Daoy (cell line): ENCODE data around the gene CDH15. TPM values are rescaled to one million over a fixed set of nuclear protein-coding genes. Genes with fewer than 3 reads are reported as not detected.
"Not testable (repeated sequence)": the region's sequence is repeated elsewhere in the genome, so short reads cannot be mapped to it uniquely, and the experiment has no call there.

Source experiments
- DNase-seq: peaks from one replicate; pipeline ENCODE4 v3.0.0-alpha.2; 2015; ENCODE audit warnings: low read depth
- total RNA-seq: library from RNA; depleted of rRNA; stranded (reverse); fragments of >200 nt; shearing (Covaris generic); gene quantifications from 2 replicates; pipeline ENCODE4 v1.2.3, GENCODE V29; 2014

The CDH15 gene
- total RNA-seq, 1 experiment from 2014 or later = not detected

DNA sequence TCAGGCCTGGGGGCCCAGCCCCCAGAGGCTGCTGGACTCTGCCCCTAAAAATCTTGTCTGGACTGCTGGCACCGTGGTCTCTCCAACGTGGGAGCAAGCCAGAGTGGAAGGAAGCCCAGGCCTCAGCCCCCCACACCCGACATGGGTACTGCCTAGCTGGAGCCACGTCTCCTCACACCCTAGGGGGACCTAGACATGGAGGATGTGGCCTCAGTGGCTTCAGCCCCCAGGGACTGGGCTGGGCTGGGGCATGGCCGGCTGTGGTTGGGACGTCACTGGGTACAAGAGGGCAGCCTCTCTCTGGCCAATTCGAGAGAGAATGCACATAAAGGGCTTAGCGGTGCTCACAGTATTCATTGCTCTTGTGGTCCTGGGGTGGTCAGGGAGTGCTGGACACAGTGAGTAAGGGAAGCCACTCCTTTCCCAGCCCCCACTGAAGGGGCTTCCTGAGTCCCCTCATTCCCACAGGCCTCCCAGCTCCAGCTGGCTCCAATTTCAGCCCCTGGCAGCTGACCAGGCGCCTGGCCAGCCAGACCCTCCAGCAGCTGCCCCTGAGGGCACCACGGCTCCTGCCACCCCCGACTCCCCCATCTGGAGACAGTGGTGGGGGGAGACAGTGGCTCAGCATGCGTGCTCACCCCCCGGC is 1.1 kb downstream of the CDH15 start:
- no peak for DNase-seq

DNA sequence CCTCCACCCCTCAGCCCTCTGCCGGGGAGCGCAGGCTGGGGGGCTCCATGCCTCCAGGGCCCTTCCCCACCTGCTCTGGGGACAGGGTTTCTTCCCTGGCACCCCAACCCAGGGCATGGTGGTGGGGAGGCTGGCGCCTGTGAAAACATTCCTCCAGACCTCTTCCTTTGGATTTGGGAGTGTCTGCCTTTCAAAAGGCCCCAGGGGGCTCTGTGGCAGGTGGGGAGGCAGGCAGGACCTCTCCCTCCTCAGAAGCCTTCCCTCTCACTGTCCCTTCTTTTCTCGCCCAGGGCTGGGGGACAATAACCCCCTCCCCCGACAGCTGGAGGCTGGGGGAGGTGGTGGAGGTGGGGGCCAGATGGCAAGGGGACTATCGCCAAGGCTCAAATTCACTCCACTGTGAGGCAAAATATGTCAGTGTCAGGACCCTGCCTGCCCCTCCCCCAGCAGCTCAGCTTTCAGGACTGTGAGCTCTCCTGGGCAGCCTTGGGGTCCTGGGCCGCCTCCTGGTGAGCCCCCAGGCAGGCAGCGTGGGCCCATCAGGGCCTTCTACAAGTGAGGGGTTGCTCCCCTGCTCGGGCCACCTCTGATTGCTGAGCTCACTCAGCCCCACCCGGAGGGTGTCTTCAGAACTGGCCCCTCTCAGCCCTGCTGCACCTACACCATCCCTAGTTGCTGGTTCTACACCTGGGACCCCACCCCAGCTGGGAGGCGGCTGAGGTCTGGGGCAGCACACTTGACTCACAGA is 1.8 kb downstream of the CDH15 start:
- no peak for DNase-seq

DNA sequence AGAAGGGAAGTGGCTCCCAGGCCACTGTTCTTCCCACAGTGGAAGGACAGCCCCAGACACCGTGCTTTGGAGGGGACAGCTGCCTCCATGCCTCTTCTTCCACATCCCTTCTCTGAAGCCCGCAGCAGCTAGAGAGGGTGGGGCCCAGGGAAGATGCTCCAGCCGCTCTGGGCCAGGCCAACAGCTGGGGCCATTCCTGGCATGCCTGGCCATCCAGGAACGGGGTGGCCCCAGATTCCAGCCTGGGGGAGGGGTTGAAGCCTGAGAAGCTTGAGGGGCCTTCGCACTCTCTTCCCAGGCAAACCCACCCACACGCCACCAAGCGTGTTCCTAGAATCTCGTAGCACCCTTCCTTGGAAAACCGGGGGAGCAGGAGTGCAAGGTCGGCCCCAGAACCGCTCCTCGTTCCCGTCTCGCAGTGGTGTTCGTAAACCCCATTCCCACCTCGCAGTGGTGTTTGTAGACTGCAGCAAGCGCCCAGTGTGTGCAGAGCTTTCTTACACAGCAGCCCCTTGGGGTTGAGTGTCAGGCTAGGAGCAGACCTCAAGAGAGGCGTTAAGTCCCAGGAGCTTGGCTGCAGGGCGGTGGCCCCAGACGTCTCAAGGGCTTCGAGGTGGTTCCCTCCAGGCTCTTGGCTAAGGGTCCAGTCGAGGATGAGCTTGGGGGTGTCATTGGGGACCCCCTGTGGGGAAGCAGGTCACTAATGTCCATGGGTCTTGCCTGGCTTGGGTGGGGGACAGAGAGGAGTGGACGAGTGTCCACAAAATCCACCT is 2.7 kb downstream of the CDH15 start:
- DNase-seq = no peak

DNA sequence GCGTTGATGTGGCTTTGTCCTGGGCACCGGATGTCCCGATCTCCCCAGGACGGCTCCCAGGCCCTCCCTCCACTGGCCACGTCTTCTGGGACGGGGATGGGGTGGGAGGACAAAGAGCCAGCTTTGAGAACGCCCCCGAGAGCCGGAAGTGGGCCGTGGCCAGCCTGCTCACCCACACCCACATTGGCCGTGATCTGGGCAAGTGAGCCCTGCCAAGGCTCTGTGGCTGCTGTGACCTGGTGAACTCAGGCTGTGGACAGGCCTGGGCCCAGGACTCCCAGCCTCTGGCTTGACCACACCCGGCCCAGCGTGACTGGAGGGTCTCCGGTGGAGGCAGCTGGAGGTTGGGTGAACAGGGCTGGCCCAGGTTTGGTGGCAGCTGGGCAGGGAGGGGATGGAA is 3.3 kb downstream of the CDH15 start:
- no peak for DNase-seq

DNA sequence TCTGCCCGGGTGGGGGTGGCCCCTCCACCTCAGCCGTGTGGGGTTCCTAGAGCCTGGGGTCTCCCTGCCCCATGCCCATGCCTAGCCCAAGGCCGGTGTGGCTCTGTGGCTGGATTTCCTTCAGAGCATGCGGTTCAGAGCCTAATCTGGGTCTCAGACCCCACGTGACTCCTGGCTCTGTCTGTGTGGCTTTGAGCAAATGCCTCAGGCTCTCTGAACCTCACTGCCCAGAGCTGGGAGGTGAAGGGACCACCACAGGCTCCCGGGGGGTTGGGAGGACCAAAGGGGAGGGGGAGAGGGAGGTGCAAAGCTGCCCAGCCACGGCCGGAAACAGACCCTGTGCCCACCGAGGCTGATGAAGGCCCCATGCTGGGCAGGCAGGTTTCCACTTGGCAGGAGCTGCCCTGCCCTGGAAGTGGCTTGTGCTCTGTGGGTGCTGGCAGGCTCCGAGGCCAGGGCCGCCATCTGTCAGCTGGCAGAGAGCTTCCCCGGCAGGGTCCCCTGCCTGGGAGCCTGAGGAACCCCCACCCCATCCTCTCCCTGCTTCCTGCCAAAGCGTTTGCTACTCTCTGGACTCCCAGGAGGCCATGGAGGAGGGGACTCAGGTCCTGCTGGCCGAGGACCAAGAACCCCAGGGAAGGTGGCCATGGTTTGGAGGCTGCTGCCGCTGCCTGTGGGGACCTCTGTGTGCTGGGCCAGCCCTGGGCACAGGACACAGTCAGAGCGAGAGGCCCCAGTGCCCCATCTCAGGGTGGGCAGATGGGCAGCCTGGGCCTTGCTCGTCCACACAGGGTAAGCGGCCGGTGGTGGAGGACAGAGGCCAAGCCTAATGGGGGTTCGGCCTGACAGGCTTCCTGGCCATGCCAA is 4.0 kb downstream of the CDH15 start:
- DNase-seq = no peak

DNA sequence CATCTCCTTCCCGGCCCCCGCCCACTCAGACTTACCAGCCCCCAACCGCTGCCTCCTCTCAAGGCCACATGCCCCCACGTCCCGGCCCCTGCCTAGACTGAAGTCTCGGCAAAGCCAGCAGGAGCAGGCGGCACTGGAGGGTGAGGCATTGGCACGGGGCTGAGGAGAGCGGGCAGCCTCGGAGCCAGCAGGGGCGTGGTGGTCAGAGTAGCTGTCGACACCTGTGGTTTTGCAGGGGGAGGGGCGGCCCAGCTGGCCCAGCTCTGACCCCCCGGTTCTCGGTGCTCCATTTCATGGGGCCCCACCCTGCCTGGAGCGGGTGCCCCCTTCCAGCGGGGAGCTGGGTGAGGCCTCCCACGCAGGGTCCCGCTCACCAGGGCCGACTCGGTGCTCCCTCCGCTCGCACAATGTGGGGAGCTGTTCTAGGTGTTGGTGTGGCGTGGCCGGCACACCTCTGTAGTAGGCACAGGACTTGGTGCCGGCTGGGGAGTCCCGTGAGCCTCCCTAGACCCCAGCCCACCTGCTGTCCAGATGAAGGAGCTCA is 4.7 kb downstream of the CDH15 start:
- no peak for DNase-seq

DNA sequence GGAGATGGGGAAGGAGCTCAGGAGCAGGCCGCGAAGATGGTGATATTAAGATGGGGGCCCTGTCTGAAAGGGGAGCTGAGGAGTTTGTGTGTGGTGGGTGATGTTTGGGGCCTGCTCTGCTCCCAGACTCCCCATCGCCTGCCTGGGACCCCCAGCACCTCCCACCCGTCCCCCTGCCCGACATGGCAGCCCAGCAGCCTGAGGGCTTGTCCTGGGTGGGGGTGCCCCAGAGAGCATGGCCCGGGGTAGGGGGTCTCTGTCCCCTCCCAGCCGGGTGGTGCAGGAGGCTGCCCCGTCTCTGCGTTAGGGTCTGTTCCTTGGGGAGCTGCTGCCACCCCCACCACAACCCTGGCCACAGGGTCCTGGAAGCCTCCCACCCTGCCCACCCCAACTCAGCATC is 5.2 kb downstream of the CDH15 start:
- DNase-seq = no peak

DNA sequence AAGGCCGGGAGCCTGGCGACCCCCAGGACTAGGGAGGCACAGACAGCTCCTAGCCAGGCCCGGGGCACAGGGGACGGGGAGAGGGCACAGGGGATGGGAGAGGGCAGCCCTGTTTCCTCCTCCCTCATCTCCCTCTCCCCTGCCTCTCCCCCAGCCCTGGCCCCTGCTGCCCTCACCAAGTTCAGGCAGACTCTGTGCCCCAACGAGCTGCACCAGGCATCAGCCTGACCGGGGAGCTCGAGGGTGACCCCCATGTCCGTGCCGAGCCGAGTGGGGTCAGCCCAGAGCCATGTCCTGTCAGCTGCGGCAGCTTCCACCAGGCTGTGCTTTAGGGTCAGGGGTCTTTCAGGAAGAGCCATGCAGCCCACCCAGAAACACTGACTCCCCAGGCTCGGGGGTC is 6.0 kb downstream of the CDH15 start:
- DNase-seq = no peak

DNA sequence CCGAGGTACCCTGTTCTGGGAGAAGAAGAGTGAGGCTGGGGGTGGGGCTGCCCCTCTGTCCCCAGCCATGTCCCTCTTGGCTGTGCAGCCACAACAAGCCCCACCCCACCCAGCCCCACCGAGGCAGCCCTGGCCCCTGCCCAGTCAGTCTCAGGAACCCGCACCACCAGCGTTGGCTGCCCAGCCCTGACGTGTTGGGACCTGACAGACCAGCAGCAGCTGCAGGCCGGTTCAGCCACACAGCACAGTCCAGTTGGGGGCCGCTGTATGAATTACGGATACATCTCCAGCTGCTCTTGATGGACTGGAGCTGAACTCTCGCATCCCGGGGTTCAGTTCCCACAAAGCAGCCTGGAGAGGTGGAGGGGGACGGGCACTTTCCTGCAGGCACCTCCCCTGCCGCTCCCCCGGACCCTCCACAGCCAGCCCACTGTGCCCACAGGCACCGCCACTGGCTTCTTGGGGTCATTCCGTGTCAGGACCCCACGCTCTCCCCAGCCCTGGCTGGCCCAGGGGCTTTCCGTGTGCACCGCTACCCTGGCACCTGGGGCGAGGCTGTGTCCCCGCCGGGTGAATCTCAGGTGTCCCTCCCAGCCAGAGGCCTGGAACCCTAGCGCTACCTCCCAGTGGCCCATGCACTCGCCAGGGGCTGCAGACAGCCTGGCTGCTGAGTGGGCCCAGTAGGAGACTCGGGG is 7.1 kb downstream of the CDH15 start:
- no peak for DNase-seq

DNA sequence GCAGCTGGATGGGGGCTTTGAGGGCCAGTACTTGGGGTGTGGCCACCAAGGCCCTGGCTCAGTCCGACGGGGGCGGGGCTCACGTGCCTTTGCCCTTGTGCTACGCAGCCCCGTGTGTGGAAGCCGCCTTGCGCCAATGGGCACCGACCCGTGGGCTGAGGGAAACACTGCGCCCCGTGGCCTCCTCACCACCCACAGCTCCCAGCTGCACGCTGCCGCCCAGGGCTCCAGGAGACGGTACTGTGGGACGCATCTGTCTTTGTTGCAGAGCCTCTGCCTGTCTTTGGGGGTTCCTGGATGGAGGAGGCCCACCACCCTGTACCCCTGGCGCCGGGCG is 7.6 kb downstream of the CDH15 start:
- no peak for DNase-seq

DNA sequence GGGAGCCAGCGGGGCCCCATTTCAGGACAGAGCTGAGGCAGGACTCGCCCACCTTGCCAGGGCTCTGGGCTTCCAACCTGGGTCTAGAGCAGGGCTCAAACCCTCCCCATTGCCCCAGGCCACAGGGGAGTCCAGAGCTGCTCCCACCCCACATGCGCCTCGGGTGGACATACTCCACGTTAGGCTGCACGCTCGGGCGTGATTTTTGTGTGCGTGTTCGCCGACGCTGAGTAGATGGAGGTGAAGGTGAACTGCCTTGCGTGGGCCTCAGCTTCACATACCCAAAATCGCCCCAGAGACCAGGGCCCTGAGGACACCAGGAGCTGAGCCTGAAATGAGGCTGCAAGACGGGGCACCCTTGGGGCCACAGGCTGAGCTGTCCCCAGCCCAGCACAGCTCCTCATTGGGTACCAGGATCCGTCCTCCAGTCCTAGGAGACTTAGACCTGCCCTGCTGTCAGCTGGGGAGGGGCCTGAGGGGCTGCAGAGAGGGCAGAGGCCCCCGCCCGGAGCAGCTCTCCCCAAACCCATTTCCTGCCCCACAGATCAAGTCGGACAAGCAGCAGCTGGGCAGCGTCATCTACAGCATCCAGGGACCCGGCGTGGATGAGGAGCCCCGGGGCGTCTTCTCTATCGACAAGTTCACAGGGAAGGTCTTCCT is 8.2 kb downstream of the CDH15 start:
- no peak for DNase-seq

DNA sequence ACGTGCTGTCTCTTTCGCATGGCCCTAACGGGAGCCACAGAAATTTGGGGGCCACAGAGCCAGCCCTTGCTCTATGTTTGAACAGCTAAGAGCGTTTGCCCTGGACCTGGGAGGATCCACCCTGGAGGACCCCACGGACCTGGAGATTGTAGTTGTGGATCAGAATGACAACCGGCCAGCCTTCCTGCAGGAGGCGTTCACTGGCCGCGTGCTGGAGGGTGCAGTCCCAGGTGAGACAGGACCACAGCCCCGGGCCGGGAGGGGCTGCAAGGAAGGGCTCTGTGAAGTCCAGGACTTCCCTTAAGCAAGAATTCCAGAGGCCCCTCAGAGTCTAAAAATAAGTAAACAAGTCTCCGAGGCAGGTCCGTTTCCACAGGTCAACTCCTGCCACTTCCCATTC is 11.9 kb downstream of the CDH15 start:
- DNase-seq = no peak

DNA sequence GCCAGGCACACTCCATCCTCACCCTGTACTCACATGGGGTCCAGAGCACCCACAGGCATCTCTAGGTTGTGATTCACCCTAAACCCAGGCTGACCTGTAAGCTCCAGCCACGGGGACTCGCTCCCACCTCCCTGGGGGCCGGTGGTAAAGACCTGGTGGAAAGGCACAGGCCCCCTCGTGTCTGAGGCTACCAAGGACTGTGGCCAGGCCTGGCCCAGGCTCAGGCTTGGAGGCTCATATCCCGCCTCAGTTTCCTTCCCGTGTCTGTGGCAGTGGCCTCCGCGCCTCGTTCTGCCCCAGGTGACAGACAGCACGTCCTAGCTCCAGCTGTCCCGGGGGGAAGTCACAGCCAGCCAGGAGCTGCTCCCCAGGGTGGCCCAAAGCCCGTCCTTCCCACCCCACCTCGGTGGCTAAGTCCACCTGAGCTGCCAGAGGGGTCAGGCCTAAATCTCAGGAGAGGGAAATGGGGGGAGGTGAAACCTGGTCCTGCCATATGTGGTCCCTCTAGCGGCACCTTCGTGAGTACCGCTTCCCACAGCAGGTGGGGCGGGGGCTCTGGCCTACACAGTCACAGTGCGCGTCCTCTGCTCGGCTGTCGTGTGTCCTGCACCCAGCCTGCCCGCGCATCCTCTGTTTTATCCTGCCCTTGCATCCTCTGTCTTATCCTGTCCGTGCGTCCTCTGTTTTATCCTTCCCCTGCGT is 12.6 kb downstream of the CDH15 start:
- no peak for DNase-seq

DNA sequence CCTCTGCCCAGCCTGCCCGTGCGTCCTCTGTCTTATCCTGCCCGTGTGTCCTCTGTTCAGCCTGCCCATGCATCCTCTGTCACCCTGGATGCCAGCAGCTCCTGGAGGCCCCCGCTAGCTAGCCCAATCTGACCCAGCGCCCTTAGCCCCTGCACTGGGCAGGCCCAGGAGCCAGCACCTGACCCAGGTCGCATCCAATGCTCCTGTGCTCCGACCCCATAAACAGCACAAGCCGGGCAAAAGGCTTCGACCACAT is 13.1 kb downstream of the CDH15 start:
- no peak for DNase-seq

DNA sequence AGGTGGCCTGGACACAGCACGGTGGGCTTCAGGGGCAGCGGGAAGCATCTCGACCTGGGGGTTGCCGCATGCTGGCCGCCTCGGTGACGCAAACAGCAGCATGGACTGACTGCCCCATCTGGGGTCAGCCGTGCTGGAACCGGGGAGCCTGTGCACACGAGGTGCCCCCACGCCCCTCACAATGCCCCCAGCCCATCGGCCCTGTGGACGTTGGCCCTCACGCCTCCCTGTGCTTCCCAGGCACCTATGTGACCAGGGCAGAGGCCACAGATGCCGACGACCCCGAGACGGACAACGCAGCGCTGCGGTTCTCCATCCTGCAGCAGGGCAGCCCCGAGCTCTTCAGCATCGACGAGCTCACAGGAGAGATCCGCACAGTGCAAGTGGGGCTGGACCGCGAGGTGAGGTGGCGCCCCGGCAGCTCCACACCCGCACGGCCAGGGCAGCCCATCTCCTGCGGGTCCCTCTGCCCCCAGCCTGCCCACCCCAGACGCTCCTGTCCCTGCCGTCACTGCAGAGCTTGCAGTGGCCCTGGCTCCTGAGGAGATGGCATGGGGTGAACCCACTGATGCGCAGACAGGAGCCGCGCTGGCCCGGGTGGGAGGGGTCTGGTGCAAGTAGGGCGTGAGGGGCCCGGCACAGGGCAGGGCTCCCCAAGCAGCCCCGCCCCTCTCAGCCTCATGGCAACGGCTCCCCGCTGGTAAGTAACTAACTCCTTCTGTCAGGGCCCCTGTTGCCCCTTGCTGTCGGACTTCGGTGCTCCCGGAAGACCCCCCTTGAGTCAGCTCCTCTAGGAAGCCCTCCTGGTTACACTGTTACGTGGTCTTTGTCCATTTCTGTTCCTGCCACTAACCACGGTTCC is 13.6 kb downstream of the CDH15 start:
- DNase-seq = no peak

DNA sequence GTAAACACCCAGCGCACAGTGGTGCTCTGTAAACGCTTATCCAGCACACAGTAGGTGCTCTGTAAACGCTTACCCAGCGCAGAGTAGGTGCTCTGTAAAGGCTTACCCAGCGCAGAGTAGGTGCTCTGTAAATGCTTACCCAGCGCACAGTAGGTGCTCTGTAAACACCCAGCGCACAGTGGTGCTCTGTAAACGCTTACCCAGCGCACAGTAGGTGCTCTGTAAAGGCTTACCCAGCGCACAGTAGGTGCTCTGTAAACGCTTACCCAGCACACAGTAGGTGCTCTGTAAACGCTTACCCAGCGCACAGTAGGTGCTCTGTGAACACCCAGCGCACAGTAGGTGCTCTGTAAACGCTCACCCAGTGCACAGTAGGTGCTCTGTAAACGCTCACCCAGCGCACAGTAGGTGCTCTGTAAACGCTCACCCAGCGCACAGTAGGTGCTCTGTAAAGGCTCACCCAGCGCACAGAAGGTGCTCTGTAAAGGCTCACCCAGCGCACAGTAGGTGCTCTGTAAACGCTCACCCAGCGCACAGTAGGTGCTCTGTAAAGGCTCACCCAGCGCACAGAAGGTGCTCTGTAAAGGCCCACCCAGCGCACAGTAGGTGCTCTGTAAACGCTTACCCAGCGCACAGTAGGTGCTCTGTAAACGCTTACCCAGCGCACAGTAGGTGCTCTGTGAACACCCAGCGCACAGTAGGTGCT is 14.5 kb downstream of the CDH15 start:
- DNase-seq = not testable (repeated sequence)

DNA sequence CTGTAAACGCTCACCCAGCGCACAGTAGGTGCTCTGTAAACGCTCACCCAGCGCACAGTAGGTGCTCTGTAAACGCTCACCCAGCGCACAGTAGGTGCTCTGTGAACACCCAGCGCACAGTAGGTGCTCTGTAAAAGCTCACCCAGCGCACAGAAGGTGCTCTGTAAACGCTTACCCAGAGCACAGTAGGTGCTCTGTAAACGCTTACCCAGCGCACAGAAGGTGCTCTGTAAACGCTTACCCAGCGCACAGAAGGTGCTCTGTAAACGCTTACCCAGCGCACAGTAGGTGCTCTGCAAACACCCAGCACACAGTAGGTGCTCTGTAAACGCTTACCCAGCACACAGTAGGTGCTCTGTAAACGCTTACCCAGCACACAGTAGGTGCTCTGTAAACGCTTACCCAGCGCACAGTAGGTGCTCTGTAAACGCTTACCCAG is 15.1 kb downstream of the CDH15 start:
- not testable (repeated sequence) for DNase-seq

DNA sequence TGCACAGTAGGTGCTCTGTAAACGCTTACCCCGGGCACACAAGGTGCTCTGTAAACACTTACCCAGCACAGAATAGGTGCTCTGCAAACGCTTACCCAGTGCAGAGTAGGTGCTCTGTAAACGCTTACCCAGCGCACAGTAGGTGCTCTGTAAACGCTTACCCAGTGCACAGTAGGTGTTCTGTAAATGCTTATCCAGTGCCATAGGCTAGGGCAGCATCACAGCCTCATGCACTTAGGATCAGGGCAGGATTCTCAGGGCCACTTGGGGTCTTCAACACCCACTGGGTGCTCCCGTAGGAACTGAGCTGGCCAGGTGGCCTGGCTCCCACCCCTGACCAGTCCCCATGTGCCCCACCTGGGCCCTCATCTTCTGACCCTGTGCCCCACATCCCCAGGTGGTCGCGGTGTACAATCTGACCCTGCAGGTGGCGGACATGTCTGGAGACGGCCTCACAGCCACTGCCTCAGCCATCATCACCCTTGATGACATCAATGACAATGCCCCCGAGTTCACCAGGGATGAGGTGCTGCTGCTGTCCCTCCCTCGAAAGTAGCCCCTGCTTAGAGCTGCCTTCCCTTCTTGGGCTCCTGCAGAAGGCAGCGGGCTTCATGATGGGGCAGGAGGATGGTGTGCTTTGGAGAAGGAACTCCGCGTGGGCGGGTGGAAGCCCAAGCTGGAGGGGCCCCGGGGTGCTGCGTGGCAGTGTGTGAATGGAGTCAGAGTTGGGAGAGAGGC is 15.7 kb downstream of the CDH15 start:
- no peak for DNase-seq
